A673 (cell line): ENCODE measurements around the gene KLC4. TPM values are rescaled to one million over a fixed set of nuclear protein-coding genes. Genes with fewer than 3 reads are reported as not detected.

ENCODE experiments used
- BruUV-seq: library from RNA; stranded (reverse); fragments of 400-500 nt; replicated peaks from 2 replicates; lab custom pipeline; 2021; lab: Mats Ljungman, UMichigan
- CTCF ChIA-PET: fragments of 300-600 bp; sonication (Branson Sonifier 250); formaldehyde crosslinking; loops from one replicate; lab custom pipeline; 2022; ENCODE audit warnings: antibody characterized with exemption; lab: Charles Lee
- POLR2A ChIA-PET: fragments of 300-600 bp; sonication (Branson Sonifier 250); formaldehyde crosslinking; loops from one replicate; lab custom pipeline; 2022; ENCODE audit warnings: antibody characterized with exemption; ENCODE audit not compliant: low non-redundant PET; lab: Charles Lee
- DNase-seq: peaks from one replicate; pipeline ENCODE4 v3.0.0-alpha.2; 2015; ENCODE audit warnings: low spot score
- H3K27ac ChIP-seq: fragments of 200-600 bp; sonication (generic); 2 replicates; pipeline ENCODE4 v1.5.1; 2016; ENCODE audit warnings: mixed run types, low read depth, mild to moderate bottlenecking, mixed read lengths, antibody characterized with exemption, low read length; ENCODE audit not compliant: poor library complexity, severe bottlenecking
- H3K27me3 ChIP-seq: fragments of 200-600 bp; sonication (generic); replicated peaks from 2 replicates; pipeline ENCODE4 v1.6.1; 2017; ENCODE audit warnings: mixed run types, low read depth, mild to moderate bottlenecking, mixed read lengths, antibody characterized with exemption, low read length; ENCODE audit not compliant: insufficient read depth, poor library complexity
- H3K36me3 ChIP-seq: fragments of 200-600 bp; sonication (generic); 2 replicates; pipeline ENCODE4 v1.6.1; 2016; ENCODE audit warnings: mixed run types, mild to moderate bottlenecking, mixed read lengths, antibody characterized with exemption, low read length; ENCODE audit not compliant: insufficient read depth, poor library complexity, severe bottlenecking
- H3K4me1 ChIP-seq: fragments of 200-600 bp; sonication (generic); 2 replicates; pipeline ENCODE4 v1.6.1; 2017; ENCODE audit warnings: mixed run types, mild to moderate bottlenecking, mixed read lengths, antibody characterized with exemption, low read length; ENCODE audit not compliant: insufficient read depth, poor library complexity, severe bottlenecking
- H3K4me3 ChIP-seq: fragments of 200-600 bp; sonication (generic); 2 replicates; pipeline ENCODE4 v1.5.1; 2016; ENCODE audit warnings: low read depth, mixed run types, mild to moderate bottlenecking, mixed read lengths, low read length; ENCODE audit not compliant: poor library complexity, severe bottlenecking
- H3K9me3 ChIP-seq: fragments of 200-600 bp; sonication (generic); 2 replicates; pipeline ENCODE4 v1.6.1; 2016; ENCODE audit warnings: mixed run types, low read depth, mild to moderate bottlenecking, mixed read lengths, antibody characterized with exemption, low read length; ENCODE audit not compliant: poor library complexity, severe bottlenecking
- CTCF ChIP-seq: fragments of 300-800, 200-600 bp; sonication (generic); conservative IDR thresholded peaks from 2 replicates; pipeline ENCODE4 v1.5.1; 2017; ENCODE audit warnings: low read depth, mild to moderate bottlenecking, antibody characterized with exemption, low read length, moderate library complexity, mixed read lengths
- EZH2 ChIP-seq: fragments of 200-600 bp; sonication (generic); IDR thresholded peaks from 2 replicates; pipeline ENCODE4 v1.6.1; 2017; ENCODE audit warnings: borderline replicate concordance, low read depth, mild to moderate bottlenecking, mixed read lengths, antibody characterized with exemption, low read length; ENCODE audit not compliant: poor library complexity, severe bottlenecking
- intact Hi-C: fragments of 100-400 bp; cut with micrococcal nuclease; formaldehyde crosslinking; loops from one replicate; pipeline ENCODE4 v1.10.0; 2022; ENCODE audit not compliant: unreplicated experiment
- total RNA-seq: library from RNA; stranded (reverse); gene quantifications from 2 replicates; pipeline ENCODE4 v1.2.3, GENCODE V29; 2021

KLC4 gene
- total RNA-seq, 1 experiment from 2014 or later, result 21.3 TPM

GRCh38 chr6:43124481-43124880, 65.0 kb downstream of the KLC4 start:
- POLR2A ChIA-PET, result interaction anchor here (0.6 kb wide), 3 partner anchors 63 to 352 kb away, joined by 3 to 6 read pairs (median 3); no protein-coding TSS in a partner anchor
- BruUV-seq, result no TSS peak
- intact Hi-C loops, result no loop called here
- CTCF ChIA-PET, result no interaction called here
- H3K36me3 ChIP-seq, result no peaks in the 10 kb centered on the region
- no peak overlapping the region for H3K4me3 ChIP-seq
- TF ChIP-seq EZH2 (no peak), CTCF (no peak)
- no peaks in the 10 kb centered on the region for H3K9me3 ChIP-seq
- H3K27me3 ChIP-seq, result no peaks in the 10 kb centered on the region
- no peak for DNase-seq
- H3K27ac ChIP-seq, result no peak overlapping the region
- peaks cover 12% of the 10 kb centered on the region for H3K4me1 ChIP-seq

Other genes starting within 250 kb of the KLC4 start
- 168 and 183 TPM in 2 replicates for gene RPL7L1, start 180.0 kb upstream of the KLC4 start, total RNA-seq
- gene PTCRA, start 143.6 kb upstream of the KLC4 start, total RNA-seq, result not detected in 2 replicates
- 34.5 and 37.7 TPM in 2 replicates for gene CNPY3, start 130.2 kb upstream of the KLC4 start, total RNA-seq
- 1.2 and 1.8 TPM in 2 replicates for gene GNMT, start 98.9 kb upstream of the KLC4 start, total RNA-seq
- 25.9 and 26.1 TPM in 2 replicates for gene PEX6, start 80.5 kb upstream of the KLC4 start, total RNA-seq
- gene PPP2R5D, start 75.1 kb upstream of the KLC4 start, total RNA-seq, result 73.6 and 77.1 TPM in 2 replicates
- gene MEA1, start 45.7 kb upstream of the KLC4 start, total RNA-seq, result 113 and 125 TPM in 2 replicates
- 90.1 and 108 TPM in 2 replicates for gene KLHDC3, start 45.4 kb upstream of the KLC4 start, total RNA-seq
- 104 and 115 TPM in 2 replicates for gene RRP36, start 38.0 kb upstream of the KLC4 start, total RNA-seq
- 29.4 and 30.7 TPM in 2 replicates for gene CUL7, start 5.8 kb upstream of the KLC4 start, total RNA-seq
- gene MRPL2, start 197 bp upstream of the KLC4 start, total RNA-seq, result 95.8 and 127 TPM in 2 replicates
- 84.5 and 95.8 TPM in 2 replicates for gene PTK7, start 16.7 kb downstream of the KLC4 start, total RNA-seq
- gene SRF, start 111.6 kb downstream of the KLC4 start, total RNA-seq, result 28.7 and 33.2 TPM in 2 replicates
- gene CUL9, start 122.6 kb downstream of the KLC4 start, total RNA-seq, result 38.7 and 50.7 TPM in 2 replicates
- 55.1 and 69.4 TPM in 2 replicates for gene DNPH1, start 169.8 kb downstream of the KLC4 start, total RNA-seq
- not detected in 2 replicates for gene TTBK1, start 183.8 kb downstream of the KLC4 start, total RNA-seq
- gene SLC22A7, start 238.6 kb downstream of the KLC4 start, total RNA-seq, result not detected in 2 replicates
- gene CRIP3, start 249.2 kb downstream of the KLC4 start, total RNA-seq, result 2.4 TPM in 2 replicates